Aorta (tissue), 5 donors: ENCODE data around the gene KLF16. TPM values are rescaled to one million over a fixed set of nuclear protein-coding genes. Genes with fewer than 3 reads are reported as not detected.

ENCODE experiments used
- ATAC-seq: fragments of 200-7000 bp; cut with Tn5 transposase; one replicate; pipeline ENCODE4 v1.9.1; 2022; ENCODE audit warnings: moderate library complexity; ENCODE audit not compliant: low FRiP score
- DNase-seq, 2 donors: peaks; one replicate each; pipeline ENCODE4 v3.0.0-alpha.2; 2020
- H3K27ac ChIP-seq, 2 donors: one replicate each; pipeline ENCODE4 v1.5.1; 2013; ENCODE audit warnings: low read length in 2 of 2, mild to moderate bottlenecking in 2 of 2, moderate library complexity in 2 of 2, control low read depth in 1 of 2, inconsistent platforms in 1 of 2, low read depth in 1 of 2
- H3K27me3 ChIP-seq, 2 donors: one replicate each; pipeline ENCODE4 v1.6.1; 2013; ENCODE audit warnings: control low read depth in 1 of 2, low read length in 1 of 2, mild to moderate bottlenecking in 1 of 2, moderate library complexity in 1 of 2; ENCODE audit not compliant: insufficient read depth in 2 of 2, control insufficient read depth in 1 of 2
- H3K36me3 ChIP-seq, 2 donors: one replicate each; pipeline ENCODE4 v1.6.1; 2013; ENCODE audit warnings: control low read depth in 1 of 2, low read length in 1 of 2, mild to moderate bottlenecking in 1 of 2; ENCODE audit not compliant: insufficient read depth in 2 of 2, control insufficient read depth in 1 of 2
- H3K4me1 ChIP-seq, 2 donors: one replicate each; pipeline ENCODE4 v1.6.1; 2013; ENCODE audit warnings: low read length in 2 of 2, control low read depth in 1 of 2, mild to moderate bottlenecking in 1 of 2, moderate library complexity in 1 of 2; ENCODE audit not compliant: insufficient read depth in 2 of 2, control insufficient read depth in 1 of 2
- H3K4me3 ChIP-seq, 2 donors: one replicate each; pipeline ENCODE4 v1.5.1; 2013; ENCODE audit warnings: low read length in 2 of 2, control low read depth in 1 of 2, mild to moderate bottlenecking in 1 of 2
- H3K9me3 ChIP-seq: one replicate; pipeline ENCODE4 v1.6.1; 2013; ENCODE audit warnings: mild to moderate bottlenecking, low read length; ENCODE audit not compliant: control insufficient read depth
- WGBS, 2 donors: extraction: QIAGEN DNeasy Blood & Tissue Kit; methylation state at CpG; one replicate each; pipeline ENCODE4 v1.1.7; 2013; 5-methylcytosine and 5-hydroxymethylcytosine counted together
- intact Hi-C, 2 donors: fragments of 100-400 bp; cut with DNase I; formaldehyde crosslinking; loops; one replicate each; pipeline versions ENCODE4 v1.14.2 to v1.15.0; 2022
- microRNA-seq, 2 donors: library from miRNA; unstranded; fragments of <30 nt; microRNA quantifications; one replicate each; pipeline ENCODE4 v1.2.0, GENCODE V29; 2020
- polyA plus RNA-seq, 2 donors: library from polyadenylated mRNA; stranded (reverse); fragments of 200-250 nt; gene quantifications; one replicate each; pipeline ENCODE4 v1.2.3, GENCODE V29; 2013
- total RNA-seq, 2 donors: library from RNA; stranded (reverse); fragmentation: NEBNext Ultra II Directional; extraction: Animal tissue kit (Norgen Biotek cat#: 25700); gene quantifications; one replicate each; pipeline ENCODE4 v1.2.1, GENCODE V29; 2021
- donor health status: healthy with polysubstance abuse.
- donor health status: Bipolar disorder and iron deficiency.
- donor health status: DM: no; HTN: no; CAD: no.
- donor health status: DM: no; HTN: no; CAD: no.
- donor health status: DM: yes; HTN: yes; CAD: no.

The KLF16 gene
- total and polyA plus RNA-seq, 4 donors: 5.1 to 18.3 (median 12.0) TPM

DNA sequence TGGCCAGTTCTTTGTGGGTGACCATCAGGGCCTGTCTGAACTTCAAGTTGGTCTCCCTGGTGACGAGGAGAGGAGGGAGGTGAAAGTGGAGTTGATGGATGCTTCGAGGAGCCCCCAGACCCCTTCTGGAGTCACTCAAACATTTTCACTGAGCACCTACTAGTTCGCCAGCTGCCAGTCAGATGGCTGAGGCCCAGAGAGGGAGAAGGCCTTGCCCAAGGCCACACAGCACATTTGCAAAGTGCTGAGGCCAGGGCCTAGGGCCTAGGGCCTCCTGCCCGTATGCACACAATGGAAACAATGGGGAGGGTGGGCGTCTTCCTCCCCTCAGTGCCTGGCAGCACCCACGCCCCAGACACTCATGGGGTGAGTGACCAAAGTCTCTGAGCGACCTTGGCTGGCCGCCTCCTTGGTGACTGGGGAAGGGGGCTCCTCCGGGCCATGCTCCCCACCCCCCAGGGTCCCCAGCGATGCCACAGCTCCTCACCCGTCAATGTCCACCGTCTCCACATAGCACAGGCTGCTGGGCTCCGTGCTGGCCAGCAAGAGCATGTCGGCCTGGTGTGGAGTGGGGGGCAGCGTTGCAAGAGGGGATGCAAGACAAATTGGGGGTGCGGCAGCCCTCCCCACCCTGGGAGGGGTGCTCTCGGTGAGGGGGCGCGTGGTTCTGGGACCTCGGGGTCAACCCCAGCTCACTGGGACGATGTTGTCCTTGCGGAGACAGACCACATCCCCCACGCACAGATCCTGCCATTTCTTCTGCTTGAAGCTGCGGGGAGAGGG, 57.8 kb downstream of the KLF16 start:
- no peak for ATAC-seq
- no peaks in the 10 kb centered on the region for H3K4me1 ChIP-seq
- H3K36me3 ChIP-seq: no peaks in the 10 kb centered on the region
- H3K4me3 ChIP-seq: no peak overlapping the region
- no peak overlapping the region for H3K27ac ChIP-seq
- DNase-seq: no peak
- H3K9me3 ChIP-seq: no peaks in the 10 kb centered on the region
- intact Hi-C loops: no loop called here
- 91 to 93% methylated on average over 24 of the region's 24 CpGs for WGBS, 2 donors
- H3K27me3 ChIP-seq: no peaks in the 10 kb centered on the region

GRCh38 chr19:1804858-1805257, 58.5 kb downstream of the KLF16 start:
- no peaks in the 10 kb centered on the region for H3K4me1 ChIP-seq
- H3K4me3 ChIP-seq: no peak overlapping the region
- 87 to 93% methylated on average over 6 of the region's 6 CpGs for WGBS, 2 donors
- intact Hi-C loops: no loop called here
- DNase-seq (no peak), ATAC-seq (no peak)
- H3K27me3 ChIP-seq: no peaks in the 10 kb centered on the region
- H3K36me3 ChIP-seq: no peaks in the 10 kb centered on the region
- H3K9me3 ChIP-seq: no peaks in the 10 kb centered on the region
- no peak overlapping the region for H3K27ac ChIP-seq

Small RNAs within 50 kb of the gene (microRNA-seq; reads per million reads assigned to microRNA genes)
- gene MIR1909: 0 to 2.0 reads per million in 2 donors

Other genes with a start within 250 kb of the KLF16 start
- 10 to 100 TPM; 32.0 to 50.4 TPM for gene TCF3, start 211.0 kb downstream of the KLF16 start, total RNA-seq
- 10 to 100 TPM; 23.7 to 36.2 TPM for gene TCF3, start 211.0 kb downstream of the KLF16 start, polyA plus RNA-seq
- not detected for gene ONECUT3, start 110.1 kb downstream of the KLF16 start, total RNA-seq
- under 1 TPM in 1 of 2 donors, not detected in 1; 0.03 TPM for gene ONECUT3, start 110.1 kb downstream of the KLF16 start, polyA plus RNA-seq
- 1 to 10 TPM; 1.8 to 4.7 TPM for gene ATP8B3, start 51.3 kb downstream of the KLF16 start, total RNA-seq
- gene ATP8B3, start 51.3 kb downstream of the KLF16 start, polyA plus RNA-seq: under 1 TPM; 0.38 to 0.63 TPM
- gene REXO1, start 15.1 kb downstream of the KLF16 start, total RNA-seq: 10 to 100 TPM; 27.7 to 29.9 TPM
- 10 to 100 TPM in 1 of 2 donors, 1 to 10 TPM in 1; 4.8 to 25.6 TPM for gene REXO1, start 15.1 kb downstream of the KLF16 start, polyA plus RNA-seq
- gene ABHD17A, start 21.9 kb upstream of the KLF16 start, total RNA-seq: 10 to 100 TPM; 54.8 to 64.6 TPM
- gene ABHD17A, start 21.9 kb upstream of the KLF16 start, polyA plus RNA-seq: 100 to 1,000 TPM in 1 of 2 donors, 10 to 100 TPM in 1; 48.8 to 116 TPM
- gene ADAT3, start 41.8 kb upstream of the KLF16 start, total RNA-seq: 1 to 10 TPM; 3.3 to 5.5 TPM
- 1 to 10 TPM; 1.5 to 5.6 TPM for gene ADAT3, start 41.8 kb upstream of the KLF16 start, polyA plus RNA-seq
- gene SCAMP4, start 41.8 kb upstream of the KLF16 start, total RNA-seq: 10 to 100 TPM; 38.8 to 49.6 TPM
- gene SCAMP4, start 41.8 kb upstream of the KLF16 start, polyA plus RNA-seq: 10 to 100 TPM; 10.1 to 19.1 TPM
- 10 to 100 TPM; 41.0 to 51.7 TPM for gene CSNK1G2, start 77.6 kb upstream of the KLF16 start, total RNA-seq
- 10 to 100 TPM; 51.1 to 59.8 TPM for gene CSNK1G2, start 77.6 kb upstream of the KLF16 start, polyA plus RNA-seq
- gene BTBD2, start 152.1 kb upstream of the KLF16 start, total RNA-seq: 10 to 100 TPM; 46.2 to 62.7 TPM
- gene BTBD2, start 152.1 kb upstream of the KLF16 start, polyA plus RNA-seq: 10 to 100 TPM; 27.5 to 56.7 TPM
- 100 to 1,000 TPM in 1 of 2 donors, 10 to 100 TPM in 1; 93.0 to 103 TPM for gene MKNK2, start 187.7 kb upstream of the KLF16 start, total RNA-seq
- gene MKNK2, start 187.7 kb upstream of the KLF16 start, polyA plus RNA-seq: 10 to 100 TPM; 49.3 to 68.1 TPM
- 10 to 100 TPM; 41.1 to 43.6 TPM for gene MOB3A, start 232.7 kb upstream of the KLF16 start, total RNA-seq
- gene MOB3A, start 232.7 kb upstream of the KLF16 start, polyA plus RNA-seq: 10 to 100 TPM; 12.5 to 15.5 TPM
- 1 to 10 TPM; 1.6 to 3.6 TPM for gene IZUMO4, start 233.3 kb upstream of the KLF16 start, total RNA-seq
- 10 to 100 TPM in 1 of 2 donors, 1 to 10 TPM in 1; 5.5 to 25.2 TPM for gene IZUMO4, start 233.3 kb upstream of the KLF16 start, polyA plus RNA-seq